Activated B cell treated with CpG ODN at 0.5 μM for 24 hours (primary cell): ENCODE measurements around the gene CDK2AP2. TPM values are rescaled to one million over a fixed set of nuclear protein-coding genes. Genes with fewer than 3 reads are reported as not detected.
A peak's percentile ranks its signal among the peaks of the same experiment; 100 is the strongest.
"Not testable (repeated sequence)": the region's sequence is repeated elsewhere in the genome, so short reads cannot be mapped to it uniquely, and the experiment has no call there.

ENCODE experiments used
- ATAC-seq: fragments of 200-7000 bp; cut with Tn5 transposase; one replicate; pipeline ENCODE4 v1.10.0; 2021; ENCODE audit warnings: low read depth, mild to moderate bottlenecking, moderate library complexity
- CTCF ChIA-PET: fragments of 350-600 bp; sonication (Branson Sonifier 250); formaldehyde crosslinking; loops from one replicate; lab custom pipeline; 2021; ENCODE audit warnings: antibody characterized with exemption; lab: Charles Lee
- POLR2A ChIA-PET: fragments of 350-600 bp; sonication (Branson Sonifier 250); formaldehyde crosslinking; loops from one replicate; lab custom pipeline; 2021; ENCODE audit warnings: antibody characterized with exemption; lab: Charles Lee
- DNase-seq: peaks from one replicate; pipeline ENCODE4 v3.0.0; 2022
- H3K27ac Mint-ChIP-seq: one replicate; pipeline ENCODE4 v1.8.0; 2020; ENCODE audit warnings: mixed read lengths
- H3K27me3 Mint-ChIP-seq: one replicate; pipeline ENCODE4 v1.8.0; 2021; ENCODE audit warnings: mixed read lengths
- H3K36me3 Mint-ChIP-seq: one replicate; pipeline ENCODE4 v1.8.0; 2021; ENCODE audit warnings: low read depth, mixed read lengths
- H3K4me1 Mint-ChIP-seq: one replicate; pipeline ENCODE4 v1.8.0; 2021; ENCODE audit warnings: mixed read lengths
- H3K4me3 Mint-ChIP-seq: one replicate; pipeline ENCODE4 v1.8.0; 2020; ENCODE audit warnings: mild to moderate bottlenecking, mixed read lengths
- H3K9me3 Mint-ChIP-seq: one replicate; pipeline ENCODE4 v1.8.0; 2020; ENCODE audit warnings: mixed read lengths
- intact Hi-C: fragments of 100-400 bp; cut with micrococcal nuclease; formaldehyde crosslinking; loops from one replicate; pipeline ENCODE4 v1.15.1; 2024
- total RNA-seq: library from RNA; stranded (reverse); gene quantifications from 2 replicates; pipeline ENCODE4 v1.2.3, GENCODE V29; 2022
- TF ChIP-seq, protein P1 (sequence below): fragments of 200-600 bp; IDR thresholded peaks from one replicate; pipeline ENCODE4 v1.8.0; 2022; ENCODE audit warnings: antibody characterized with exemption, mild to moderate bottlenecking

Gene CDK2AP2
- total RNA-seq, 1 donor from 2014 or later, result 67.1 TPM

DNA sequence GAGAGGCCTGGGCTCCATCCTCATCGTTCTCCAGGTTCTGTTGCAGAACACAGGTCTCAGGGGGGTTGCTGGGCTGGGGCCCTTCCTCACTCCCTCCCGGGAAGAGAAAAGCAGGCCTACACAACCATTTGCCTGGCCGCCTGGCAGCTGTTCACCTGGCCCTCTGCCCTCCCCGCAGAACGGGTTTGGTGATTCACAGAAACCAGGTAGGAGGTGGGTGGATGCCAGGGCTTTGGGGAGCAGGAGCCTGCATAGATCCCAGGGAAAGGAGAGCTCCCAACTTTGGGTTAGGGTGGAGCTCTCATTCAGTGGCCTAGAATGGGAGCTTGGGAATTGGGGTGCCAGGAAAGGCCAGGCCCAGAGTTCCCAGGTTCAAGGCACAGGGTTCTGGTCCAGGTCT is 39.9 kb downstream of the CDK2AP2 start:
- ChIA-PET CTCF (interaction anchor here (1.3 to 2.6 kb wide), 5 partner anchors 16 to 66 kb away, joined by 3 to 23 read pairs (median 6); partner anchors contain the start of genes CORO1B, PPP1CA and PTPRCAP), POLR2A (interaction anchor here (0.5 to 33.4 kb wide), 20 partner anchors 9 to 199 kb away, joined by 3 to 1417 read pairs (median 6); partner anchors contain the start of genes AIP, CDK2AP2, CORO1B and PPP1CA)
- Mint-ChIP-seq H3K4me3 (peak overlapping the region; percentile 89), H3K27me3 (no peaks in the 10 kb centered on the region), H3K27ac (peak overlapping the region; percentile 91), H3K9me3 (no peaks in the 10 kb centered on the region), H3K36me3 (peaks cover 11% of the 10 kb centered on the region), H3K4me1 (peaks cover 59% of the 10 kb centered on the region)
- intact Hi-C loops, result loop anchor here (2.0 kb wide), 1 partner anchor 115 kb away; the partner anchor contains the start of gene POLD4
- TF ChIP-seq, protein P1, sequence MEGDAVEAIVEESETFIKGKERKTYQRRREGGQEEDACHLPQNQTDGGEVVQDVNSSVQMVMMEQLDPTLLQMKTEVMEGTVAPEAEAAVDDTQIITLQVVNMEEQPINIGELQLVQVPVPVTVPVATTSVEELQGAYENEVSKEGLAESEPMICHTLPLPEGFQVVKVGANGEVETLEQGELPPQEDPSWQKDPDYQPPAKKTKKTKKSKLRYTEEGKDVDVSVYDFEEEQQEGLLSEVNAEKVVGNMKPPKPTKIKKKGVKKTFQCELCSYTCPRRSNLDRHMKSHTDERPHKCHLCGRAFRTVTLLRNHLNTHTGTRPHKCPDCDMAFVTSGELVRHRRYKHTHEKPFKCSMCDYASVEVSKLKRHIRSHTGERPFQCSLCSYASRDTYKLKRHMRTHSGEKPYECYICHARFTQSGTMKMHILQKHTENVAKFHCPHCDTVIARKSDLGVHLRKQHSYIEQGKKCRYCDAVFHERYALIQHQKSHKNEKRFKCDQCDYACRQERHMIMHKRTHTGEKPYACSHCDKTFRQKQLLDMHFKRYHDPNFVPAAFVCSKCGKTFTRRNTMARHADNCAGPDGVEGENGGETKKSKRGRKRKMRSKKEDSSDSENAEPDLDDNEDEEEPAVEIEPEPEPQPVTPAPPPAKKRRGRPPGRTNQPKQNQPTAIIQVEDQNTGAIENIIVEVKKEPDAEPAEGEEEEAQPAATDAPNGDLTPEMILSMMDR, result no peak
- DNase-seq (no peak), ATAC-seq (no peak)

DNA sequence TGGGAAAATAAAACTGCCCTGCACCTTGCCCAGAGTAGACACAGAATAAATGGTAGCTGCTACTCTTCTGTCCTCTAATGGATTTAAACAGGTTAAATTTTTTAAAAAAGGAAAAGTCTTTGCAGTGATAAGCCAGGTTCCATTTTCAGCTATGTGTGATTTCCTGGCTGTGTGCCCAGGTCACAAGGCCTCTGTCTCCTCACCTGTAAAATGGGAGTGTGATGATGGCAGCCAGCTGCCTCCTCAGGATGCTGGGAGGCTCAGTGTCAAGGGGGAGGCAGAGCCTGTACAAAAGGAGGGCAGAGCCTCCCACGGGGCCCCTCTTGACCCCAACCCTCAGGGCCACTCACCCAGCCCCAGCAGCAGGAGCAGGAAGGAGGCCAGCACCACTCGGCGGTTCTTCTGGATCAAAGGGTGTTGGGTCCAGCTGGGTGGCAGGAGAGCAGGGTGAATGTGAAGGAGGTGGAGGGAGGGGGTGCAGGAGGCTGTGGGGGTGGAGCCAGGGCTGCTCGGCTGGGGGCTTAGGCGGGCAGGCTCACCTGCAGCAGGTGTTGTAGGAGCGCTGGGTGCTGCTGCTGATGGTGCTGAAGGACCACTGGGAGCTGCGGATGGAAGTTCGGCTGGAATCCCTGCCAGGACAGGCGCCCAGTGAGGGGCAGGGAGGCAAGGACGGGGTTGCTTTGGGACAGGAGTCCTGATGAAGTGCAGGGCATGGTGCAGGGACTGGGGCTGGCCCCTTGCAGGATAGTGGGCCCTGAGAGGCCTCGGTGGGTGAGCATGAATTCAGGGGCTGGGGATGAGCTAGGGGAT is 40.8 kb downstream of the CDK2AP2 start:
- DNase-seq (no peak), ATAC-seq (no peak)
- Mint-ChIP-seq H3K27me3 (no peaks in the 10 kb centered on the region), H3K27ac (peak overlapping the region; percentile 91), H3K9me3 (no peaks in the 10 kb centered on the region), H3K36me3 (peaks cover 11% of the 10 kb centered on the region), H3K4me3 (peak overlapping the region; percentile 89), H3K4me1 (peaks cover 63% of the 10 kb centered on the region)
- CTCF ChIA-PET, result interaction anchor here (1.3 to 1.4 kb wide), 2 partner anchors 17 to 48 kb away, joined by 3 read pairs; no protein-coding TSS in a partner anchor
- TF ChIP-seq, protein P1, result no peak
- POLR2A ChIA-PET, result interaction anchor here (0.6 to 33.4 kb wide), 12 partner anchors 8 to 856 kb away, joined by 3 to 1417 read pairs (median 8); partner anchors contain the start of genes AIP, CORO1B, PPP1CA and PTPRCAP
- intact Hi-C loops, result no loop called here

DNA sequence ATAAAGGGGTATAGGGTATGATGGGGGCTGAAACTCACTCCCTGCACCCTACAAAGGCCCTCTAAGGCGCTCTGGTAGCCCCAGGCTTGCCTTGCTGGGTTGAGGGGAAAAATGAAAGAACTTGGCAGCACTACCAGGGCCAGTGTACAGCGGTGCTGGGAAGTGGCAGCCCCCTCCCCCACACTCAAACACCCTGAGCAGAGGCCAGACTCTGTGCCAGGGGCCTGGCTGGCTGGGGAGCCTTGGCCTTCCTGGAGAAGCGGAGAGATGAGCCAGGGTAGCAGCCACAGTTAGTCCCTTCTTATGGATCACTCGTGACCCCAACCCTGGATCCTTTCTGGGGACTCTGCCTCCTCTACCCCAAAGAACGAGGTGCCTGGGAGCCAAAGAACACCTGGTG is 41.6 kb downstream of the CDK2AP2 start:
- DNase-seq (no peak), ATAC-seq (no peak)
- POLR2A ChIA-PET, result interaction anchor here (0.7 to 33.4 kb wide), 10 partner anchors 7 to 227 kb away, joined by 3 to 1417 read pairs (median 13); partner anchors contain the start of genes CORO1B, PPP1CA, PTPRCAP and RPS6KB2
- no peaks in the 10 kb centered on the region for H3K27me3 Mint-ChIP-seq
- H3K36me3 Mint-ChIP-seq, result peaks cover 11% of the 10 kb centered on the region
- TF ChIP-seq, protein P1, result no peak
- no peaks in the 10 kb centered on the region for H3K9me3 Mint-ChIP-seq
- H3K27ac Mint-ChIP-seq, result peak overlapping the region; percentile 63
- H3K4me3 Mint-ChIP-seq, result no peak overlapping the region
- intact Hi-C loops, result no loop called here
- CTCF ChIA-PET, result interaction anchor here (1.7 kb wide), 1 partner anchor 65 kb away, joined by 6 read pairs; the partner anchor contains the start of gene PPP1CA
- peaks cover 68% of the 10 kb centered on the region for H3K4me1 Mint-ChIP-seq

DNA sequence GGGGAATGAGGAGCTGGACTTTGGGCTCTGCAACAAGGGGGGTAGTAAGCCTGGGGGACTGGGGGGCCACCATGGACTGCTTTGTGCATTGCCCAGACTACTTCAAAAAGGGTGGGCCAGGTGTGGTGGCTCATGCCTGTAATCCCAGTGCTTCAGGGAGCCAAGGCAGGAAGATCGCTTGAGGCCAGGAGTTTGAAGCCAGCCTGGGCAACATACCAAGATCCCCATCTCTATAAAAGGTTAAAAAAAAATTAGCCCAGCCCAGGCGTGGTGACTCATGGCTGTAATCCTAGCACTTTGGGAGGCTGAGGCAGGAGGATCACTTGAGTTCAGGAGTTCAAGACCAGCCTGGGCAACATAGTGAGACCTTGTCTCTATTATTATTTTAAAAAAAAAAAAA is 42.4 kb downstream of the CDK2AP2 start:
- DNase-seq, H3K9me3 Mint-ChIP-seq, ATAC-seq, H3K27me3 Mint-ChIP-seq, intact Hi-C loops: not testable (repeated sequence)
- ChIA-PET POLR2A (interaction anchor here (0.7 to 33.4 kb wide), 16 partner anchors 18 to 226 kb away, joined by 3 to 1417 read pairs (median 4); partner anchors contain the start of genes AIP, CLCF1, CORO1B and POLD4), CTCF (interaction anchor here (0.7 to 1.7 kb wide), 3 partner anchors 28 to 64 kb away, joined by 3 to 6 read pairs (median 3); partner anchors contain the start of genes PPP1CA and PTPRCAP)
- peaks cover 11% of the 10 kb centered on the region for H3K36me3 Mint-ChIP-seq
- H3K27ac Mint-ChIP-seq, result peak overlapping the region; percentile 94
- H3K4me1 Mint-ChIP-seq, result peaks cover 75% of the 10 kb centered on the region
- H3K4me3 Mint-ChIP-seq, result peak overlapping the region; percentile 88

DNA sequence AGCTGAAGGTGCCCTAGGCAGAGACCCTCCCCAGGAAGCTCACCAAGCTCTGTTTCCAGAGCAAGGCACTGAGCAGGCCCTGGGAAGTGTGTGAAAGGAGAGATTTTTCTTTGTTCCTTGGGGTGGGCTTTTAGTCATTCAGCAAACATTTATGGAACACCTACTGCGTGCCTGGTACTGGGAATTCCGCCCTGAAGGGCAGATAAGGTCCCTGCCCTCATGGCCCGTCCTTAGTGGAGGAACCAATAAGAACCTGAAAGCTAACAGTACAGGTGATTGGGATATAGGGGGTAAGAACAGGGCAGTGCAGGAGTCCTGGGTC is 42.8 kb downstream of the CDK2AP2 start:
- H3K4me1 Mint-ChIP-seq, result peaks cover 76% of the 10 kb centered on the region
- intact Hi-C loops, result no loop called here
- H3K9me3 Mint-ChIP-seq, result no peaks in the 10 kb centered on the region
- H3K36me3 Mint-ChIP-seq, result peaks cover 11% of the 10 kb centered on the region
- peak overlapping the region; percentile 94 for H3K27ac Mint-ChIP-seq
- ATAC-seq (no peak), DNase-seq (no peak)
- CTCF ChIA-PET, result interaction anchor here (0.7 to 1.7 kb wide), 3 partner anchors 27 to 64 kb away, joined by 3 to 6 read pairs (median 3); partner anchors contain the start of genes PPP1CA and PTPRCAP
- TF ChIP-seq, protein P1, result no peak
- peak overlapping the region; percentile 88 for H3K4me3 Mint-ChIP-seq
- H3K27me3 Mint-ChIP-seq, result no peaks in the 10 kb centered on the region
- POLR2A ChIA-PET, result interaction anchor here (0.7 to 33.4 kb wide), 19 partner anchors 14 to 225 kb away, joined by 3 to 1417 read pairs (median 4); partner anchors contain the start of genes AIP, CLCF1, CORO1B and POLD4
